ENCODE data around the gene PATZ1. TPM values are rescaled to one million over a fixed set of nuclear protein-coding genes. Genes with fewer than 3 reads are reported as not detected.

The PATZ1 gene
- polyA plus RNA-seq, 2 of the 4 experiments (the other 2 are of a cell fraction), result 16.4 to 18.2 TPM

DNA sequence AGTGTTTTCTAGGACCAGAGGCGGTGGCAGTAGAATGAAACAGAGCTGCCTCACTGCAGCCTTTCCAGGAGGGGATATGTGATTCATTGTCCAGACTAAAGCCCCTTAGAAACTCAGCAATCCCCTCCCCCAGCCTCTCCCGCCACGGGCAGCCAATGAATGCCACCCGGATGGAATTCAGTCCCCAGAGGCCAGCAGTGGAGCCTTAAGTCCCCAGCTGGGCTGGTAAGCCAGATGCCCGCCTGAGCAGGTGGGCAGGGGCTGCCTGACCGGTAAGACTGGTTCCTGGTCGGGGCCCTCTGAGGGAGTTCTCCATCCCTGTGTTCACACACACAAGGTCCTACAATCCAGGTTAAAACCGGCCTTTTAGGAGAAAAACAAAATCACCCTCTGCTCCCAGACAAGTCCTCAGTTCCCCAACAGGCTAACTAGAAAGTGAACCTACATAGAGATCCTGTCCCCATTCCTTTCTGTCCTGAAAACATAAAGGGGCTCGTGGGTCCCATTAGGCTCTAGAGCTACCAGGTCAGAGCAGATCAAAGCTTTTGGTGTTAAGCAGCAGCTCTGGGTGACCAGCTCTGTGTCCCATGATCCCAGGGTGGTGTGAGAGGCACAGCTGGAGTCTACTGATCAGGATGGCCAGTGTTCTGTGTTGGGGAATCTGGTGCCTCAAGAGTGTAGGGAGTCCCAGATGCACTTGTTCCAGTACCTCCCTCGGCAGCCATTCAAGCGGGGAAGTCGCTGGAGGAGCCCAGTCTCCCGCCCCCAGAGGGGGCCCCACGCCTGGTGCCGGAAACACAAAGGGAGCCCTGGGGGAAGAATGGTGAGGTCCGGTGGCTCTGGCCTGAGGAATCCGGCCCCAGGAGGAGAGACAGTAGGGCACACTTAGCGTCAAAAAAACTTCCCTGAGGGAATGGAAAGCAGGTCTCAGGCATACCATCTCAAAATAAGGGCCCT lies 2.6 kb downstream of the PATZ1 start:
- H3K4me1 ChIP-seq, result peaks cover 29% of the 10 kb centered on the region
- no peak for ATAC-seq
- H3K27ac ChIP-seq, result peak overlapping the region in 1 of 2 experiments; percentile 12; a peak in 1 of 6 replicates
- FAIRE-seq, result no peak
- TF ChIP-seq NFE2L2 (conservative IDR thresholded peaks at IDR 0.05; ENCODE audit: low read length), result no peak
- TF ChIP-seq HOXA7 (CRISPR knock-in tag; IDR thresholded peaks at IDR 0.05), result no peak
- no peak for TF ChIP-seq HOXB5 (CRISPR knock-in tag; IDR thresholded peaks at IDR 0.05)
- no peak for TF ChIP-seq HEYL (CRISPR knock-in tag; IDR thresholded peaks at IDR 0.05)
- no peak for TF ChIP-seq CHD2 (IDR thresholded peaks at IDR 0.05; ENCODE audit: low read length, partially characterized antibody)
- TF ChIP-seq RFX5 (IDR thresholded peaks at IDR 0.05), result no peak
- TF ChIP-seq CEBPB (IDR thresholded peaks at IDR 0.05), result no peak
- no peak for TF ChIP-seq GATA3 (IDR thresholded peaks at IDR 0.05; ENCODE audit: borderline replicate concordance)
- no peak for TF ChIP-seq CBX8 (IDR thresholded peaks at IDR 0.05)
- TF ChIP-seq SREBF2 (IDR thresholded peaks at IDR 0.05), result no peak
- no peak for TF ChIP-seq MAFK (IDR thresholded peaks at IDR 0.05; ENCODE audit: partially characterized antibody)
- TF ChIP-seq EHF (CRISPR knock-in tag; IDR thresholded peaks at IDR 0.05), result no peak
- 55% methylated on average over 10 of the region's 18 CpGs for WGBS (ENCODE audit: missing lambda C conversion rate)
- H3K9me3 ChIP-seq, result no peaks in the 10 kb centered on the region
- peak overlapping the region; percentile 28; the same call in 2 of the 3 replicates for H3K4me3 ChIP-seq
- no peak for DNase-seq (ENCODE audit: low read depth in 1 of 2, low spot score in 1 of 2)
- ChIA-PET CTCF (interaction anchor here (1.6 to 2.0 kb wide), 2 partner anchors 16 to 30 kb away, joined by 5 to 6 read pairs; no protein-coding TSS in a partner anchor), POLR2A (no interaction called here)
- peak overlapping the region; percentile 89 for H3K4me2 ChIP-seq

DNA sequence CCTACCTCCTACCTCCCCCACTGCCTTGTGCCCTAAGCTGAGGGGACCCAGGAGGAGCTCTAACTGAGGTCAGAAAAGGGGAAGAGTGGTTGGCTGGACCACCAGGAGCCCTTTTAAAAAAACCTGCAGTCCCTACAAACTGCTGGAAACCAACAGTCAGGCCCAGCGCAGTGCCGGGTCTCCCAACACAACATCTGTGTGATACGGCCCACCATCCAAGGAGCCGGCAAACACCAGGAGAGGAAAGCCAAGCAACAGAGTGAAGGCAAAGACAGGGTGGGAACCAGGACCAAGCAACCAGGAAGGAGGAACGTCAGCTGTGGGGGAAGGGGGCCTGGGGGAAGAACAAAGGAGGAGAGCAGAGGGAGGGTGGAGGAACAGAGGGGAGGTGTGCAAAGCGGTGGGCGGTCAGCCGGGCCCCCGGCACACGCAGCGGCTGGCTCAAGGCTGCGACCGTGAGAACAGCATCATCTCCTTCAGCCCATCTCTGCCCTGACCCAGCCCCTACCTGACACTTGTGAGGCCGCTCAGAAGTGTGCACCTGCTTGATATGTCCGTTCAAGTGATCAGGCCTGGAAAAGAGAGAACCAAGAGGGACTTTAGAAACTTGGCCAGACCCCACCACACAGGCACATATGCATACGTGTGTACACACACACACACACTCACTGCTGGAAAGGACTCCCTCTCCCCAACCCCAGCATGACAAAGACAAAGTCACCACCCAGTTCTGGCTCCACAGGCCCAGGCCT lies 3.6 kb downstream of the PATZ1 start:
- peaks cover 24% of the 10 kb centered on the region for H3K4me1 ChIP-seq
- FAIRE-seq (no peak), ATAC-seq (no peak), DNase-seq (ENCODE audit: low read depth in 1 of 2, low spot score in 1 of 2) (no peak)
- TF ChIP-seq MAFK (IDR thresholded peaks at IDR 0.05; ENCODE audit: partially characterized antibody), result no peak
- TF ChIP-seq EHMT2 (IDR thresholded peaks at IDR 0.05; ENCODE audit: low read depth), result no peak
- TF ChIP-seq FOSB (CRISPR knock-in tag; IDR thresholded peaks at IDR 0.05), result no peak
- TF ChIP-seq, protein P1, sequence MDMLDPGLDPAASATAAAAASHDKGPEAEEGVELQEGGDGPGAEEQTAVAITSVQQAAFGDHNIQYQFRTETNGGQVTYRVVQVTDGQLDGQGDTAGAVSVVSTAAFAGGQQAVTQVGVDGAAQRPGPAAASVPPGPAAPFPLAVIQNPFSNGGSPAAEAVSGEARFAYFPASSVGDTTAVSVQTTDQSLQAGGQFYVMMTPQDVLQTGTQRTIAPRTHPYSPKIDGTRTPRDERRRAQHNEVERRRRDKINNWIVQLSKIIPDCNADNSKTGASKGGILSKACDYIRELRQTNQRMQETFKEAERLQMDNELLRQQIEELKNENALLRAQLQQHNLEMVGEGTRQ (IDR thresholded peaks at IDR 0.05), result no peak
- TF ChIP-seq RARB (CRISPR knock-in tag; IDR thresholded peaks at IDR 0.05), result no peak
- no peak for TF ChIP-seq NPAS2 (CRISPR knock-in tag; IDR thresholded peaks at IDR 0.05; ENCODE audit: borderline replicate concordance)
- no peak for TF ChIP-seq NR3C1 (IDR thresholded peaks at IDR 0.05)
- no peak for TF ChIP-seq MAZ (IDR thresholded peaks at IDR 0.05; ENCODE audit: borderline replicate concordance, low read depth, low read length)
- no peak for TF ChIP-seq NFE2L2 (conservative IDR thresholded peaks at IDR 0.05; ENCODE audit: low read length)
- TF ChIP-seq, protein P2, sequence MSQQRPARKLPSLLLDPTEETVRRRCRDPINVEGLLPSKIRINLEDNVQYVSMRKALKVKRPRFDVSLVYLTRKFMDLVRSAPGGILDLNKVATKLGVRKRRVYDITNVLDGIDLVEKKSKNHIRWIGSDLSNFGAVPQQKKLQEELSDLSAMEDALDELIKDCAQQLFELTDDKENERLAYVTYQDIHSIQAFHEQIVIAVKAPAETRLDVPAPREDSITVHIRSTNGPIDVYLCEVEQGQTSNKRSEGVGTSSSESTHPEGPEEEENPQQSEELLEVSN (IDR thresholded peaks at IDR 0.05; ENCODE audit: borderline replicate concordance, low read depth), result no peak
- TF ChIP-seq, protein P3, sequence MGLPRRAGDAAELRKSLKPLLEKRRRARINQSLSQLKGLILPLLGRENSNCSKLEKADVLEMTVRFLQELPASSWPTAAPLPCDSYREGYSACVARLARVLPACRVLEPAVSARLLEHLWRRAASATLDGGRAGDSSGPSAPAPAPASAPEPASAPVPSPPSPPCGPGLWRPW (IDR thresholded peaks at IDR 0.05), result no peak
- no peak for TF ChIP-seq TFCP2L1 (CRISPR knock-in tag; IDR thresholded peaks at IDR 0.05)
- TF ChIP-seq RAD21 (conservative IDR thresholded peaks at IDR 0.05 in 1 of 2, IDR thresholded peaks at IDR 0.05 in 1 of 2), result no peak
- TF ChIP-seq CEBPB (IDR thresholded peaks at IDR 0.05), result no peak
- no peak for TF ChIP-seq CHD4 (IDR thresholded peaks at IDR 0.05; ENCODE audit: borderline replicate concordance)
- no peak overlapping the region for H3K4me3 ChIP-seq
- CTCF ChIA-PET, result no interaction called here
- no peaks in the 10 kb centered on the region for H3K9me3 ChIP-seq
- POLR2A ChIA-PET, result no interaction called here
- peak overlapping the region; percentile 89; the same call in 2 of the 3 replicates for H3K4me2 ChIP-seq
- H3K27ac ChIP-seq, result no peak overlapping the region; a peak in 1 of 6 replicates
- 95% methylated on average over 14 of the region's 16 CpGs for WGBS (ENCODE audit: missing lambda C conversion rate)

All from A549 (cell line).